SHP77 treated with DMSO at 0.1 percent for 48 hours (cell line): ENCODE measurements around the gene NFS1.

Experiments used
- DNase-seq: peaks from one replicate; lab custom pipeline; 2025; lab: John Stamatoyannopoulos, UW

The NFS1 gene

DNA sequence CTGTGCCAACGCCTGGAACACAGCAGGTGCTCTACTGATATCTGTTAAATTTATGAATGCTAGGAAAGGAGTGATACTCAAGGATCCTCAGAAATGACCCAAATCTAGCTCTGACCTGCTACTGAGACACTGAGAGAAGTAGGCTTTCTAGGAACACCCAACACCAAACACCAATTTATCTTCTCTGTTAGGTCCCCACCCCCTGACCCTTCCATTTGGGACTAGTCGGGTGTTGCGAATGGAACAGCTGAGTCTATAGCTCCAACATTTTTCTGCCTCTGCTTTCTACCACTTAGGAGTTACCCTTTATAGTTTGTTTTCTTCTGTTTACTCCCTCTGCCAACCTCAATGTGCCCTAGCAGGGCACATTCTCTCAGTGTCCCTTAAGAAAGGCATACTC is 58.4 kb downstream of the NFS1 start:
- DNase-seq = no peak

- DNase-seq = no peak
These were observed 60.4 kb downstream of the NFS1 start for GRCh38 chr20:35638751-35639150.

GRCh38 chr20:35637276-35637675 is 61.9 kb downstream of the NFS1 start:
- DNase-seq = no peak

DNA sequence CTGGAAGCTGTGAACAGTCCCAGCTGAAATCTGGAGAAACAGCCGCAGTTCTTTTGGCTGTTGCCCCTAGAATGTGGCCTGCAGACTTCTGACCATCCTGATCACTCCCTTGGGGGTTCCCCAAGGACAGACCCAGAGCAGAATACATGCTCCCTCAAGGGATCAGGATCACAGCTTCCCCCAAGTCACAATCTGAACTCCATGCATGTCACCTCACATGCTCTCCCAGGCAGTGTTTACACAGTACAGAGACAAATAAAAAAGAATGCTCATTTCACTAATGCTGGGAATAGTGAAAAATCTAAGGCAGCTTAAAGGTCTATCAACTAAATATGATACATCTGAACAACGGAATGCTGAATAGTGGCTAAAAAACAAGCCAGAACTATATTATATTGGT is 63.1 kb downstream of the NFS1 start:
- no peak for DNase-seq

DNA sequence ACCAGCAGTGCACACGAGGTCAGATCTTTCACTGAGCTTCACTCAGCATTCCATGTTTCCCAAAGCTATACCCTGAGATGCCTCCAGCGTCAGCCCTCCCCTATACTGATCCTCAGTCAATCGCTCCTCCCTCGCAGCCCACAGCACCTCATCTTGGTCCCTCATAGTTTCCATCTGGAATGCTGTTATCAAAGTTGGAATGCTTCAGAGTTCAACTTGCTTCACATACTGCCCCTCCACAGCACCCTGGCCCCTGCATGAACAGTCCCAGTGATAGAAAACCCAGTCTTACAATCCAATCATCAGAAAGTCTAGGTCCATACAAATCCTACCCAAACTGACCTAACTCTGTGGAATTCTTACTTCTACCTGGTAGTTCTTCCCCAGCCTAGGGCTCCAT is 63.5 kb downstream of the NFS1 start:
- DNase-seq = no peak

DNA sequence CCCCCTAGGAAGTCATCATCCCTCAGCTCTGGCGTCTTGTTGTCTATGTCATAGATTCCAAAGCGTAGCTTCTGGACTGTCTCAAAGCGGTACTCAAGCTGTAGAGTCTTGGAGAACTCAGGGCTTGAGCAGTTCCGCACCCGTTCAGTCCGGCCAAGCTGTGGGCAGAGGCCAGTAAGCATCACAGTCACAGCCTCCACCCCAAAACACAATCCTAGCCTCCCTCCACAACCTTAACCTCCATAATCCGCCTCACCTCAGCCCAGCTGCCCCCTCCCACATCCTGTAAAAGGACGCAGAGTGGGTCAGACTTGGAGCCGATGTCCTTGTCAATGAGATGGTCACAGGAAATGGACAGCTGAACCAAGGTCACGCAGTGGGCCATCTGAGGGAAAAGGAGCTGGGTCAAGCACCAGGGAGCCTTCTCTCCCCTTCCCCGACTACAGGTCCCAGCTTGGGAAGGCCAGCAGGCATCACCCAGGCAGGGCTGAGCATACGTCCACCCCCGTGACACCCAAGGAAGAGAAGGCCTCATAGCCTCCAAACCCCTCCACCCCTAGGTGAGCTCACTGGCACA is 66.5 kb downstream of the NFS1 start:
- DNase-seq = no peak

DNA sequence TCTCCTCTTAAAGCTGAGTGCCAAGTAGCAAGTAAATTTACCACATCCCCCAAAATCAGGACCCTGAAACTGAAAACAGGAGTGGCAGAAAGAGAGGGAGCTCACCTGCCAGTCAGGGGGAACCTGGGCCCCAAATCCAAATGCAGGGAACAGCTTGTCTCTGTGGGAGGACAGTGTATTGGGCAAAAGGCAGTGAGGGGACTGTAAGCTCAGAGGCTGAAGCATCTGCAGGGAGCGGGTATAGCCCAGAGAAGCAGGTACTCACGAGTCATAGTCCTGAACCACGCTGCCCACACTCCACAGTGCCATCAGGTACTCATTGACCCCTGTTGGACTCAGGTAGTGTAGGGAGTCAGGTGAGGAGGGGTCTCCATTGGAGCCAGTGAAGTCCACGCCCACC is 68.5 kb downstream of the NFS1 start:
- no peak for DNase-seq

- no peak for DNase-seq
These were observed 69.6 kb downstream of the NFS1 start for GRCh38 chr20:35629427-35630145.

DNA sequence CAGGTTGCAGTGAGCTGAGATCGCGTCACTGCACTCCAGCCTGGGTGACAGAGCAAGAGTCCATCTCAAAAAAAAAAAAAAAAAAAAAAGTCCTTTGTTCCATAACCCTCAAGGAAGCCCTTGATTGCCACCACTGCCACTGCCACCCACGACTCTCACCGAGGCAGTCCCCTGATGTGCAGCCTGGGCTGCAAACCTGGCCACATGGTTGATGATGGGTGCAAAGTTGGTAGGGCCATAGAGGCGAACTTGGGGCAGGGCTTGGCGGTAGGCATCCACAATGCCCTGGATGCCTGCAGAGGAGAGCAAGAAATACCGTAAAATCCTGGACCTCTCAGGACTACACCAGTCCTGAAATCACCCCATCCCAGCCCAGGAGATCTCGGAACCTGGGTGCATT is 72.0 kb downstream of the NFS1 start:
- no peak for DNase-seq

- DNase-seq = no peak
These were observed 72.7 kb downstream of the NFS1 start for GRCh38 chr20:35626386-35627001.

DNA sequence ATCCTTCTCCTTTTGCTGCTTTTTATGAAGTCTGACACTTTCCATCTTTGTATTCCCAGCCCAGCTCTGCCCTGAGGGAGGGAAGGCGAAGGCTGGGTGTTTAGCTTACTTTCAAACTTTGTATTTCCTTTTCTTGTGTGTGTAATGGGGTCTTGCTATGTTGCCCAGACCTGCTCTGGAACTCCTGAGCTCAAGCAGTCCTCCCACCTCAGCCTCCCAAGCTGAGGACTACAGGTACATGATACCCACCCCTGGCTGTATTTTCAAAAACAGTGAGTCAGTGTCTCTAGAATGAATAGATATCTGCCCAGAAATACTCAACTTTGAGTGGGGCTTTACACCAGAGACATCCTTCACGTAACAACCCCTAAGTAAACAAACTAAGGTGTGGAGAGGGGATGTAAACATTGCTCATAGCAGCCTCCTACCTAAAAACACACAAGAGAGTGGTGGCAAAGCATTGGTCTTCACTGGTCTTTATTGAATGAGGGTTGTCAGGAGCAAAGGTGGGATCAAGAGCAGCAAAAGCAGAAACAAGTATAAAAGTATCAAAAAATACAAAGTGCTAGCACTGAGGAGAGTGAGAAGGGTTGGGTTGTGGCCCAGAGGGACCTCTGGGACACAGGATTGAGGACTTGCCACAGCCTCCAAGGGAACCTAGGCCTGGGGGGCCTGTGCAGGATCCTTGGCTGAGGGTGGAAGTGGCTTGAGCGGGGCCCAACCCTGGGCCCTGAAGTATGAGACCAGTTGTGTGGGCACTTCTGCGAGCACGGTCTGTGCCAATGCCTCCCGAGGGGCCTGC is 73.4 kb downstream of the NFS1 start:
- DNase-seq = no peak

- DNase-seq = no peak
These were observed 77.6 kb downstream of the NFS1 start for GRCh38 chr20:35621560-35621946.

- no peak for DNase-seq
These were observed 78.2 kb downstream of the NFS1 start for GRCh38 chr20:35620818-35621559.

DNA sequence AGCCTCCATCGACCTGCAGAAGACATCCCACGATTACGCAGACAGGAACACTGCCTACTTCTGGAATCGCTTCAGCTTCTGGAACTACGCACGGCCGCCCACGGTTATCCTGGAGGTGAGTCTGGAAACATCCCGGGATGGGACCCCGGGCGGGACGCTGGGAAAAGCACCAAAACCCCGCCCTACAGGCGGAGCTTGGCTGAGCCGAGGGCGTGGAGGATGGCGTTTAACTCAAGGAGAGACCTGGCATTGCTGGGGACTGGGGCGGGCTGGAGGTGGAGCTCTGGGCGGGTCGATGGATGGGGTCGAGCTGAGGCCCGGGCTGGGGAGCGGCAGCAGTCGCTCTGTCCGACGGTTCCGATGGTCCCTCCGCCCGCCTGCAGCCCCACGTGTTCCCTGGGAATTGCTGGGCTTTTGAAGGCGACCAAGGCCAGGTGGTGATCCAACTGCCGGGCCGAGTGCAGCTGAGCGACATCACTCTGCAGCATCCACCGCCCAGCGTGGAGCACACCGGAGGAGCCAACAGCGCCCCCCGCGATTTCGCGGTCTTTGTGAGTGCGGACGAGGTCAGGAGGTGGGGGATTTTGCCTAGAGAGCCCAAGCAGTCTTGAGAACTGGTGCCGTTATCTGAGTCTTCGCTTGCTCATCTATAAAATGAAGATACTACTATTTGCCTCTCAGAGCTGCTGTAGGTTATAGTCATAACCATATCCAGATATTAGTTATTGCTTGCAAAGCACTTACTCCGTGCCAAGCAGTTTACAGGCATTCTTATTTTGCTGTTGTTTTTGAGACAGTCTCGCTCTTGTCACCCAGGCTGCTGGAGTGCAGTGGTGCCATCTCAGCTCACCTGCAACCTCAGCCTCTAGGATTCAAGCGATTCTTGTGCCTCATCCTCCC is 79.7 kb downstream of the NFS1 start:
- peak; percentile 73 for DNase-seq

DNA sequence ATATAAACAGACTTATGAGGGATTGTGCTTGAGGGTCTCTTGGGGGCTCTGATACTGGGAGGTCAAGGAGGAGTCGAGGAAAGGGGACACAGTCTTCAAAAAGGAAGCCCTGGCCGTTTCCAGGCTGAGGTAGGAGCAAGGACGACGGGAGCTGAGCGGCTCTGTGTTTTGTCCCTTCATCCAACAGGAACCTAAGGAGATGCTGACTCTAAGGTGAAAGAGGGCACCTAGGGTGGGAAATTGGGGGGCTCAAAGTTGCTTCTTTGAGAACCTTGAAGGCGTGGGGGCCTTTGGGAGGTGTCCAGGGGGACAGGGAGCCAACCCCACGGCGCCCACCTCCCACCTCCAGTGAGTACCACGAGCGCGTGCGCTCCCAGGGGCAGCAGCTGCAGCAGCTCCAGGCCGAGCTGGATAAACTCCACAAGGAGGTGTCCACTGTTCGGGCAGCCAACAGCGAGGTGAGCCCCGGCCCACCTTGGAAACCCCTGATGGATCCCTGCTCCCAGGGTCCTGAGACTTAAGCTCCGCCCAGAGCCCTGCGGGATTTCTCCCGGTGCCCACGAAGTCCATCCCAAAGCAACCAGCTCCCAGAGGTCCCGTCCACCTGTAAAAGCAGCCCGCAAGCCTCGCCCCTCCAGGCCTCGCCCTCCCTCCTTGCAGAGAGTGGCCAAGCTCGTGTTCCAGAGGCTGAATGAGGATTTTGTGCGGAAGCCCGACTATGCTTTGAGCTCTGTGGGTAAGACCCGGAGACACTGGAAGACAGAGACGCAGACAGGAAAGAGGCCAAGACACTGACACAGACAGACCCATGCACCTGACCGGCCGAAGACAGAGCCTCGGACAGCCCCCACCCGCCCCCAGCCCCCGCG is 80.7 kb downstream of the NFS1 start:
- DNase-seq = no peak
